GM23248 (cell line): ENCODE measurements around the gene ASXL2. TPM values are rescaled to one million over a fixed set of nuclear protein-coding genes. Genes with fewer than 3 reads are reported as not detected.

Experiments
- DNase-seq: peaks from one replicate; pipeline ENCODE4 v3.0.0-alpha.2; 2015
- H2AFZ ChIP-seq: fragments of 200-600 bp; sonication (generic); 2 replicates; pipeline ENCODE4 v1.6.1; 2016; ENCODE audit warnings: antibody characterized with exemption
- H3F3A ChIP-seq: fragments of 200-600 bp; sonication (generic); 2 replicates; pipeline ENCODE4 v1.6.1; 2016; ENCODE audit warnings: mild to moderate bottlenecking, antibody characterized with exemption, mixed run types; ENCODE audit not compliant: insufficient read depth
- H3K27ac ChIP-seq: fragments of 200-600 bp; sonication (generic); 2 replicates; pipeline ENCODE4 v1.5.1; 2016; ENCODE audit warnings: mild to moderate bottlenecking
- H3K27me3 ChIP-seq: fragments of 200-600 bp; sonication (generic); replicated peaks from 2 replicates; pipeline ENCODE4 v1.6.1; 2016; ENCODE audit warnings: mild to moderate bottlenecking; ENCODE audit not compliant: insufficient read depth
- H3K36me3 ChIP-seq: fragments of 200-600 bp; sonication (generic); 2 replicates; pipeline ENCODE4 v1.6.1; 2016; ENCODE audit warnings: low read depth, mild to moderate bottlenecking
- H3K4me1 ChIP-seq: fragments of 200-600 bp; sonication (generic); 2 replicates; pipeline ENCODE4 v1.6.1; 2016; ENCODE audit warnings: mild to moderate bottlenecking; ENCODE audit not compliant: insufficient read depth
- H3K4me2 ChIP-seq: fragments of 200-600 bp; sonication (generic); one replicate; pipeline ENCODE4 v1.6.1; 2016; ENCODE audit warnings: mild to moderate bottlenecking; ENCODE audit not compliant: unreplicated experiment
- H3K4me3 ChIP-seq: fragments of 200-600 bp; sonication (generic); 2 replicates; pipeline ENCODE4 v1.5.1; 2016; ENCODE audit warnings: mild to moderate bottlenecking
- H3K79me2 ChIP-seq: fragments of 200-600 bp; sonication (generic); 2 replicates; pipeline ENCODE4 v1.6.1; 2016; ENCODE audit warnings: mild to moderate bottlenecking; ENCODE audit not compliant: insufficient read depth
- H3K9ac ChIP-seq: fragments of 200-600 bp; sonication (generic); 2 replicates; pipeline ENCODE4 v1.6.1; 2016; ENCODE audit warnings: mild to moderate bottlenecking
- H3K9me2 ChIP-seq: fragments of 200-600 bp; sonication (generic); 2 replicates; pipeline ENCODE4 v1.6.1; 2016; ENCODE audit warnings: mixed run types, mild to moderate bottlenecking, moderate library complexity; ENCODE audit not compliant: insufficient read depth
- H3K9me3 ChIP-seq: fragments of 200-600 bp; sonication (generic); one replicate; pipeline ENCODE4 v1.6.1; 2017; ENCODE audit warnings: low read depth
- H4K20me1 ChIP-seq: fragments of 200-600 bp; sonication (generic); 2 replicates; pipeline ENCODE4 v1.6.0; 2016; ENCODE audit not compliant: insufficient read depth
- EZH2 ChIP-seq: fragments of 200-600 bp; sonication (generic); IDR thresholded peaks from 2 replicates; pipeline ENCODE4 v1.6.1; 2018; ENCODE audit warnings: antibody characterized with exemption, mild to moderate bottlenecking; ENCODE audit not compliant: insufficient read depth, poor library complexity, severe bottlenecking
- EZH2phosphoT487 ChIP-seq: fragments of 200-600 bp; sonication (generic); IDR thresholded peaks from 2 replicates; pipeline ENCODE4 v1.6.1; 2018; ENCODE audit warnings: antibody characterized with exemption, moderate library complexity, mild to moderate bottlenecking, low read depth; ENCODE audit not compliant: insufficient read depth
- WGBS, 2 experiments: methylation state at CpG; one replicate each; pipeline ENCODE4 v1.1.6; 2015 to 2017; ENCODE audit warnings: low lambda C conversion rate in 2 of 2, low coverage in 1 of 2; ENCODE audit errors: missing lambda C conversion rate in 2 of 2; 5-methylcytosine and 5-hydroxymethylcytosine counted together
- in situ Hi-C: fragments of 300-500 bp; cut with MboI; formaldehyde crosslinking; loops from 2 replicates; pipeline ENCODE4 v1.15.0; 2020
- polyA plus RNA-seq: library from polyadenylated mRNA; unstranded; fragments of >200 nt; fragmentation: Nextera tagmentation; extraction: Ambion mirVana; gene quantifications from 2 replicates; pipeline ENCODE4 v1.2.1, GENCODE V29; 2016
- total RNA-seq: library from RNA; depleted of rRNA; stranded (reverse); fragments of >200 nt; shearing (Covaris generic); gene quantifications from 2 replicates; pipeline ENCODE4 v1.2.3, GENCODE V29; 2014

The ASXL2 gene
- total and polyA plus RNA-seq, 2 experiments from 2014 or later, result 4.5 to 9.5 TPM

DNA sequence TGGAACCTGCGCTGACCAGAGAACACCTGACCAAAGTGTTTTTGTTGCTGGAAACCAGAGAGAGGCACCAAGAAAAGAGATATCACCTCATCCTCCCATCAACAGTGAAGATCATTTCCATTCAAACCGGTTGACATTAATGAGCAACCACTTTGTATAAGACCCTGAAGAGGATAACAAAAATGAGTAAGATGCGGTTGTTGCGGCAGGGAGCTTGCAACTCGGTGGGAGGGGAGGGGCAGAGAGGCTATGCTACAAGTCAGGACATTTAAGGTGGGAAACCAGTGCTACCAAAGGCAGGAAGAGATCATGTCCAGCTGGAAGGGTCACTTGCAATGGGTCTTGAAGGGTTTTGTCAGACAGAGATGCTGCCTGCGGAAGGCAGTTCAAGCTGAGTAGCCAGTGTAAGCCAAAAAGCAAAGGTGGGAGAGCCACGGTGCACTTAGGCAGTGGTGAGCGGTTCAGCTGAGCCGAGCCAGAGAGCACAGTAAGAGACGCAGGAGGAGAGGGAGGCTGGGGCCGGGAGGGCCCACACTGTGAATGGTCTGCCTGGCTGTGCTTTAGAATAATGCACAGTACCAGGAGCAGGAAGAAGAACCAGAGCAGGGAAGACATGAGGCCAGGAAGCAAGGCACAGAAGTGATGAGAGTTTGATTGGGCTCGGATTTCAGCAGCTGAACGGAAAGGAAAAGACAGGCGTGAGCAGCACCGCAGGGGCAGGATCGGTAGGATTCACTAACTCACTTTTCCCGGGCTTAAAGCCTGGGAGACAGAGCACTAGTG is 180.5 kb downstream of the ASXL2 start:
- peaks cover 18% of the 10 kb centered on the region for H3K27me3 ChIP-seq
- no peaks in the 10 kb centered on the region for H3K79me2 ChIP-seq
- H3K9ac ChIP-seq, result no peak overlapping the region
- H3K4me3 ChIP-seq, result peak overlapping the region; percentile 7; the same call in 1 of the 2 replicates
- H3K36me3 ChIP-seq, result no peaks in the 10 kb centered on the region
- no peaks in the 10 kb centered on the region for H4K20me1 ChIP-seq
- no peak overlapping the region for H3K27ac ChIP-seq
- no peaks in the 10 kb centered on the region for H3K9me3 ChIP-seq
- in situ Hi-C loops, result no loop called here
- H3K4me2 ChIP-seq, result peak overlapping the region; percentile 62
- TF ChIP-seq EZH2phosphoT487 (no peak), EZH2 (no peak)
- 34 to 38% methylated on average over 17 of the region's 17 CpGs for WGBS, 2 experiments
- no peak for DNase-seq
- H3K9me2 ChIP-seq, result no peaks in the 10 kb centered on the region
- no peaks in the 10 kb centered on the region for H3F3A ChIP-seq
- H2AFZ ChIP-seq, result 0 out of 2 replicates have a peak overlapping the region, but pooled peaks have one; percentile 39
- H3K4me1 ChIP-seq, result no peaks in the 10 kb centered on the region; the same call in 1 of the 2 replicates

GRCh38 chr2:25692737-25693445 is 185.4 kb downstream of the ASXL2 start:
- in situ Hi-C loops, result no loop called here
- no peak for DNase-seq

GRCh38 chr2:25692143-25692542 is 186.1 kb downstream of the ASXL2 start:
- H3K27me3 ChIP-seq, result peaks cover 8% of the 10 kb centered on the region
- H3K4me1 ChIP-seq, result no peaks in the 10 kb centered on the region
- H3K36me3 ChIP-seq, result no peaks in the 10 kb centered on the region
- H3K9me3 ChIP-seq, result no peaks in the 10 kb centered on the region
- H3K79me2 ChIP-seq, result no peaks in the 10 kb centered on the region
- TF ChIP-seq EZH2, result no peak
- TF ChIP-seq EZH2phosphoT487, result no peak
- no peak for DNase-seq
- no peaks in the 10 kb centered on the region for H3F3A ChIP-seq
- 61 to 72% methylated on average over 4 of the region's 4 CpGs for WGBS, 2 experiments
- no peak overlapping the region for H3K27ac ChIP-seq
- no peak overlapping the region for H3K9ac ChIP-seq
- in situ Hi-C loops, result no loop called here
- no peak overlapping the region for H3K4me3 ChIP-seq
- H3K9me2 ChIP-seq, result no peaks in the 10 kb centered on the region
- H3K4me2 ChIP-seq, result no peak overlapping the region
- no peaks in the 10 kb centered on the region for H4K20me1 ChIP-seq
- no peak overlapping the region for H2AFZ ChIP-seq

More at GRCh38 chr2:25692737-25693445, 185.4 kb downstream of the ASXL2 start:
- no peak overlapping the region for H3K9ac ChIP-seq
- no peaks in the 10 kb centered on the region for H3K9me3 ChIP-seq
- no peaks in the 10 kb centered on the region for H4K20me1 ChIP-seq
- no peaks in the 10 kb centered on the region for H3K9me2 ChIP-seq
- 86 to 87% methylated on average over 6 of the region's 6 CpGs for WGBS, 2 experiments
- no peaks in the 10 kb centered on the region for H3K4me1 ChIP-seq
- H3K79me2 ChIP-seq, result no peaks in the 10 kb centered on the region
- H3K27me3 ChIP-seq, result peaks cover 15% of the 10 kb centered on the region
- H3K4me3 ChIP-seq, result no peak overlapping the region
- H3K36me3 ChIP-seq, result no peaks in the 10 kb centered on the region
- H3K27ac ChIP-seq, result no peak overlapping the region
- TF ChIP-seq EZH2phosphoT487 (no peak), EZH2 (no peak)
- H3K4me2 ChIP-seq, result no peak overlapping the region
- no peaks in the 10 kb centered on the region for H3F3A ChIP-seq
- no peak overlapping the region for H2AFZ ChIP-seq

GRCh38 chr2:25690058-25690457 is 188.2 kb downstream of the ASXL2 start:
- H3F3A ChIP-seq, result no peaks in the 10 kb centered on the region
- H3K27me3 ChIP-seq, result 0 out of 2 replicates have a peak, but pooled peaks cover 1% of the 10 kb centered on the region
- no peaks in the 10 kb centered on the region for H3K36me3 ChIP-seq
- H3K4me3 ChIP-seq, result no peak overlapping the region
- in situ Hi-C loops, result no loop called here
- TF ChIP-seq EZH2 (no peak), EZH2phosphoT487 (no peak)
- WGBS, 2 experiments, result 39 to 42% methylated on average over 1 of the region's 1 CpG
- H3K9ac ChIP-seq, result no peak overlapping the region
- no peaks in the 10 kb centered on the region for H3K79me2 ChIP-seq
- no peak overlapping the region for H3K4me2 ChIP-seq
- no peaks in the 10 kb centered on the region for H3K9me3 ChIP-seq
- H2AFZ ChIP-seq, result no peak overlapping the region
- no peaks in the 10 kb centered on the region for H3K9me2 ChIP-seq
- peak; percentile 22 for DNase-seq
- H3K4me1 ChIP-seq, result no peaks in the 10 kb centered on the region
- no peaks in the 10 kb centered on the region for H4K20me1 ChIP-seq
- H3K27ac ChIP-seq, result no peak overlapping the region
